ENCODE data around the gene PPP6R3. TPM values are rescaled to one million over a fixed set of nuclear protein-coding genes. Genes with fewer than 3 reads are reported as not detected.
"Not testable (repeated sequence)": the region's sequence is repeated elsewhere in the genome, so short reads cannot be mapped to it uniquely, and the experiment has no call there.

The PPP6R3 gene
- total RNA-seq, 1 donor from 2014 or later = 132 TPM

GRCh38 chr11:68471360-68472340 lies 11.1 kb downstream of the PPP6R3 start:
- intact Hi-C loops (cut with micrococcal nuclease) = loop anchor here (1.0 to 2.0 kb wide), 2 partner anchors 11 to 79 kb away; partner anchors contain the start of gene PPP6R3
- Mint-ChIP-seq H3K4me1 (peaks cover 65% of the 10 kb centered on the region), H3K27ac (peak overlapping the region; percentile 89), H3K36me3 (ENCODE audit: low read depth) (peaks cover 37% of the 10 kb centered on the region), H3K27me3 (no peaks in the 10 kb centered on the region), H3K9me3 (no peaks in the 10 kb centered on the region), H3K4me3 (peak overlapping the region; percentile 86)
- peak; percentile 86 for DNase-seq

DNA sequence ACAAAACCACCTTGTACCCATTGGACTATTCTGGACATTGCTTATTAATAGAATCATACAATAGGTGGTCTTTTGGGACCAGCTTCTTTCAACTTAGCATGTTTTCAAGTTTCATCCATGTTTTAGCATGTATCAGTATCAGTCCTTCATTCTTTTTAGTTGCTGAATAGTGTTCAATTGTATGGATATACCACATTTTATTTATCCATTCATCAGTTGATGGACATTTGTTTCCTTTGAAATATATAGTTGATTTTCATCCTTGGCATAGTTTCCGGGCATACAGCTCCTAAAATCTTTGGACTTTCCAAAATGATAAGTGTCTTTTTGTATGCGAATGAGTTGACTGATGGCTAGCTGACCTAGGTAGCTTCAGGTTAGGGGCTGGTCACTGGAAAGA lies 12.2 kb downstream of the PPP6R3 start:
- Mint-ChIP-seq H3K4me1 (peaks cover 64% of the 10 kb centered on the region), H3K27me3 (no peaks in the 10 kb centered on the region), H3K27ac (no peak overlapping the region), H3K36me3 (ENCODE audit: low read depth) (peaks cover 42% of the 10 kb centered on the region), H3K9me3 (no peaks in the 10 kb centered on the region), H3K4me3 (peak overlapping the region; percentile 86)
- intact Hi-C loops (cut with micrococcal nuclease) = loop anchor here (1.0 kb wide), 1 partner anchor 12 kb away; the partner anchor contains the start of gene PPP6R3
- no peak for DNase-seq

- Mint-ChIP-seq H3K4me1 (peaks cover 56% of the 10 kb centered on the region), H3K9me3 (no peaks in the 10 kb centered on the region), H3K27ac (peak overlapping the region; percentile 49), H3K27me3 (no peaks in the 10 kb centered on the region), H3K36me3 (ENCODE audit: low read depth) (peaks cover 44% of the 10 kb centered on the region), H3K4me3 (peak overlapping the region; percentile 6)
- intact Hi-C loops (cut with micrococcal nuclease) = no loop called here
- DNase-seq = no peak
These were observed 13.1 kb downstream of the PPP6R3 start for GRCh38 chr11:68473693-68474092.

- DNase-seq; H3K9me3 Mint-ChIP-seq; intact Hi-C loops (cut with micrococcal nuclease); H3K27me3 Mint-ChIP-seq; H3K27ac Mint-ChIP-seq; H3K4me3 Mint-ChIP-seq: not testable (repeated sequence)
- H3K36me3 Mint-ChIP-seq (ENCODE audit: low read depth) = peaks cover 55% of the 10 kb centered on the region
- peaks cover 47% of the 10 kb centered on the region for H3K4me1 Mint-ChIP-seq
These were observed 15.1 kb downstream of the PPP6R3 start for GRCh38 chr11:68475626-68476025.

GRCh38 chr11:68479390-68479789 lies 18.8 kb downstream of the PPP6R3 start:
- H3K27me3 Mint-ChIP-seq = no peaks in the 10 kb centered on the region
- H3K4me3 Mint-ChIP-seq = no peak overlapping the region
- peaks cover 27% of the 10 kb centered on the region for H3K4me1 Mint-ChIP-seq
- DNase-seq = no peak
- H3K36me3 Mint-ChIP-seq (ENCODE audit: low read depth) = peaks cover 51% of the 10 kb centered on the region
- intact Hi-C loops (cut with micrococcal nuclease) = no loop called here
- peak overlapping the region; percentile 20 for H3K27ac Mint-ChIP-seq
- H3K9me3 Mint-ChIP-seq = peaks cover 7% of the 10 kb centered on the region

GRCh38 chr11:68480193-68480592 lies 19.6 kb downstream of the PPP6R3 start:
- Mint-ChIP-seq H3K27ac (no peak overlapping the region), H3K36me3 (ENCODE audit: low read depth) (peaks cover 49% of the 10 kb centered on the region), H3K27me3 (no peaks in the 10 kb centered on the region), H3K4me3 (no peak overlapping the region), H3K4me1 (peaks cover 29% of the 10 kb centered on the region), H3K9me3 (peaks cover 7% of the 10 kb centered on the region)
- intact Hi-C loops (cut with micrococcal nuclease) = no loop called here
- DNase-seq = no peak

DNA sequence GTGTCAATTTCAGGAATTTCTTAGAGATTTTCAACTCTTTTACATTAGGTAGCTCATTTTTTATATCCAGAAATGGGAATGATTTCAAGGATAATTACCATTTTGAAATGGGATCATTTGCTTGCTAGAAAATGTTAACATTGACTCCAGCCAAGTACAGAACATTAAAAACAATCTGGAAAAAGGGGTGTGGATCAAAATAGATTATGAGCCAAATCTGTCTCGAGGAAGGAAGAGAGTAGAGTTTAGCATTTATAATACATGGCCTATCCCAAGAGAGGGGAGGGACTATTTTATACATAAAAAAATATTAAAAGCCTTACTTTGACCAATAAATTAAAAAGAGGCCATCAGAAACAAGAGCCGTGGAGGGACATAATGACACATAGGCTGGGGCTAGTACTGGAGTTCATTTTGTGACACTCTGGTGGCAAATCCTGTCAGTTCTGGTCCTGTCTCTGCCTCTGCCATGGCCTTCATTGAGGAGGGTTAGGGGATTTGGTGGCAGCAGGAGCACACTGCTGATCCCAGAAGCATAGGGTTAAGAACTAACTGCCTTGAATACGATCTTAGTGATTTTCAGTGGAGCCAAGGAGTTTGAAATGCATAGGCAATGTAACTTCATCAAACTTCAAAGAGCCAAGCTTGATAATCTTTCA lies 20.4 kb downstream of the PPP6R3 start:
- Mint-ChIP-seq H3K27ac (no peak overlapping the region), H3K36me3 (ENCODE audit: low read depth) (peaks cover 49% of the 10 kb centered on the region), H3K27me3 (no peaks in the 10 kb centered on the region), H3K4me1 (peaks cover 32% of the 10 kb centered on the region), H3K9me3 (peaks cover 7% of the 10 kb centered on the region), H3K4me3 (no peak overlapping the region)
- intact Hi-C loops (cut with micrococcal nuclease) = no loop called here
- DNase-seq = no peak

GRCh38 chr11:68481579-68482240 lies 21.2 kb downstream of the PPP6R3 start:
- no peak for DNase-seq
- H3K9me3 Mint-ChIP-seq = peaks cover 7% of the 10 kb centered on the region
- intact Hi-C loops (cut with micrococcal nuclease) = no loop called here
- no peak overlapping the region for H3K4me3 Mint-ChIP-seq
- H3K27me3 Mint-ChIP-seq = no peaks in the 10 kb centered on the region
- H3K36me3 Mint-ChIP-seq (ENCODE audit: low read depth) = peaks cover 53% of the 10 kb centered on the region
- H3K27ac Mint-ChIP-seq = no peak overlapping the region
- peaks cover 37% of the 10 kb centered on the region for H3K4me1 Mint-ChIP-seq

GRCh38 chr11:68488623-68489022 lies 28.1 kb downstream of the PPP6R3 start:
- peaks cover 7% of the 10 kb centered on the region for H3K9me3 Mint-ChIP-seq

GRCh38 chr11:68495220-68495729 lies 34.7 kb downstream of the PPP6R3 start:
- Mint-ChIP-seq H3K4me1 (peaks cover 21% of the 10 kb centered on the region), H3K36me3 (ENCODE audit: low read depth) (peaks cover 7% of the 10 kb centered on the region), H3K27me3 (no peaks in the 10 kb centered on the region), H3K9me3 (no peaks in the 10 kb centered on the region), H3K27ac (no peak overlapping the region), H3K4me3 (no peak overlapping the region)
- DNase-seq = no peak
- intact Hi-C loops (cut with micrococcal nuclease) = no loop called here

More at GRCh38 chr11:68488623-68489022, 28.1 kb downstream of the PPP6R3 start:
- DNase-seq = no peak
- intact Hi-C loops (cut with micrococcal nuclease) = no loop called here
- Mint-ChIP-seq H3K36me3 (ENCODE audit: low read depth) (peaks cover 30% of the 10 kb centered on the region), H3K27ac (no peak overlapping the region), H3K4me1 (peaks cover 39% of the 10 kb centered on the region), H3K4me3 (no peak overlapping the region), H3K27me3 (no peaks in the 10 kb centered on the region)

GRCh38 chr11:68495872-68496271 lies 35.3 kb downstream of the PPP6R3 start:
- Mint-ChIP-seq H3K27me3 (no peaks in the 10 kb centered on the region), H3K9me3 (no peaks in the 10 kb centered on the region), H3K36me3 (ENCODE audit: low read depth) (peaks cover 2% of the 10 kb centered on the region), H3K27ac (no peak overlapping the region), H3K4me1 (peaks cover 19% of the 10 kb centered on the region), H3K4me3 (no peak overlapping the region)
- DNase-seq = no peak
- intact Hi-C loops (cut with micrococcal nuclease) = no loop called here

GRCh38 chr11:68497761-68498160 lies 37.2 kb downstream of the PPP6R3 start:
- H3K4me3 Mint-ChIP-seq = no peak overlapping the region
- H3K36me3 Mint-ChIP-seq (ENCODE audit: low read depth) = peaks cover 2% of the 10 kb centered on the region
- intact Hi-C loops (cut with micrococcal nuclease) = no loop called here
- no peak for DNase-seq
- H3K9me3 Mint-ChIP-seq = no peaks in the 10 kb centered on the region
- no peaks in the 10 kb centered on the region for H3K27me3 Mint-ChIP-seq
- peaks cover 27% of the 10 kb centered on the region for H3K4me1 Mint-ChIP-seq
- no peak overlapping the region for H3K27ac Mint-ChIP-seq

GRCh38 chr11:68498321-68498720 lies 37.8 kb downstream of the PPP6R3 start:
- Mint-ChIP-seq H3K27ac (no peak overlapping the region), H3K4me1 (peaks cover 27% of the 10 kb centered on the region), H3K4me3 (no peak overlapping the region), H3K36me3 (ENCODE audit: low read depth) (peaks cover 3% of the 10 kb centered on the region), H3K9me3 (no peaks in the 10 kb centered on the region), H3K27me3 (no peaks in the 10 kb centered on the region)
- intact Hi-C loops (cut with micrococcal nuclease) = no loop called here
- no peak for DNase-seq
